GM12872 (cell line): ENCODE data around the gene KCNG2.

Experiments
- TF ChIP-seq, protein P1 (sequence below): IDR thresholded peaks from 3 replicates; pipeline ENCODE4 v1.5.1; 2011; ENCODE audit warnings: low read depth, mild to moderate bottlenecking, low read length, moderate library complexity; ENCODE audit not compliant: insufficient read depth

The KCNG2 gene

DNA sequence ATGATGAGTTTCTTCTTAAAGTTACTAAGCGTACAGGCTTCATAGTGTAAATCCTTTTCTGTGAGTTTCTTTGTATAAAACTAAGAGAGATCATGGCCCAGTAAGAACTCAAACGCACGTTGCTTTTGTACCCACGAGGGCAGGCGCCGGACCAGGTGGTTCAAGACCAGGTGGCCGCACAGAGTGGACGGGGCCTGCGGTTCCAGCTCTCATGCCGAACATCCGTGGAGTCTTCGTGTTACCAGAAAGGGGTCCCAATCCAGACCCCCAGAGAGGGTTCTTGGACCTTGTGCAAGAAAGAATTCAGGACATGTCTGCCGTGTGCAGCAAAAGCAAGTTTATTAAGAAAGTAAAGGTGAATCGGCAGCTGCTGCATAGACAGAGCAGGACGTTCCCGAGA, 53.0 kb downstream of the KCNG2 start:
- TF ChIP-seq, protein P1, sequence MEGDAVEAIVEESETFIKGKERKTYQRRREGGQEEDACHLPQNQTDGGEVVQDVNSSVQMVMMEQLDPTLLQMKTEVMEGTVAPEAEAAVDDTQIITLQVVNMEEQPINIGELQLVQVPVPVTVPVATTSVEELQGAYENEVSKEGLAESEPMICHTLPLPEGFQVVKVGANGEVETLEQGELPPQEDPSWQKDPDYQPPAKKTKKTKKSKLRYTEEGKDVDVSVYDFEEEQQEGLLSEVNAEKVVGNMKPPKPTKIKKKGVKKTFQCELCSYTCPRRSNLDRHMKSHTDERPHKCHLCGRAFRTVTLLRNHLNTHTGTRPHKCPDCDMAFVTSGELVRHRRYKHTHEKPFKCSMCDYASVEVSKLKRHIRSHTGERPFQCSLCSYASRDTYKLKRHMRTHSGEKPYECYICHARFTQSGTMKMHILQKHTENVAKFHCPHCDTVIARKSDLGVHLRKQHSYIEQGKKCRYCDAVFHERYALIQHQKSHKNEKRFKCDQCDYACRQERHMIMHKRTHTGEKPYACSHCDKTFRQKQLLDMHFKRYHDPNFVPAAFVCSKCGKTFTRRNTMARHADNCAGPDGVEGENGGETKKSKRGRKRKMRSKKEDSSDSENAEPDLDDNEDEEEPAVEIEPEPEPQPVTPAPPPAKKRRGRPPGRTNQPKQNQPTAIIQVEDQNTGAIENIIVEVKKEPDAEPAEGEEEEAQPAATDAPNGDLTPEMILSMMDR = no peak

GRCh38 chr18:79851489-79851888, 53.8 kb downstream of the KCNG2 start:
- TF ChIP-seq, protein P1 = no peak

DNA sequence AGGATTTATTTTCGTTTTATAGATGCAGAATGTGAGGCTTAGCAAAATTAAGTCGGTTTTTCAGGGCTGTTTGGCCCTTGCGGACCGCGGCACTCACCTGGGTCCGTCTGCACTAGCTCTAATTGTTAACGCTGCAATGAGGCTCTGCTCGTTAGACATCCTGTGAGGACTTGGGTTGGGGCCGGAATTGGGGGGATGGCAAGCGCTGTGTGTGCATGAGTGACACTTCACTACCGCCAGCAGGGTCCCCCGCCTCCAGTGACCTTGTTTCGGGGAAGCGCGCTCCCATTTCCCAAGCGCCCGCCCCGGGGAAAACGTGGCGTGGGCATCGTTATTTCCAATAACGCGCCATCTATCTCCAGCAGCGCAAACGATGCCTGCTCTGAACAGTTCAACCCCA, 54.2 kb downstream of the KCNG2 start:
- TF ChIP-seq, protein P1 = no peak

DNA sequence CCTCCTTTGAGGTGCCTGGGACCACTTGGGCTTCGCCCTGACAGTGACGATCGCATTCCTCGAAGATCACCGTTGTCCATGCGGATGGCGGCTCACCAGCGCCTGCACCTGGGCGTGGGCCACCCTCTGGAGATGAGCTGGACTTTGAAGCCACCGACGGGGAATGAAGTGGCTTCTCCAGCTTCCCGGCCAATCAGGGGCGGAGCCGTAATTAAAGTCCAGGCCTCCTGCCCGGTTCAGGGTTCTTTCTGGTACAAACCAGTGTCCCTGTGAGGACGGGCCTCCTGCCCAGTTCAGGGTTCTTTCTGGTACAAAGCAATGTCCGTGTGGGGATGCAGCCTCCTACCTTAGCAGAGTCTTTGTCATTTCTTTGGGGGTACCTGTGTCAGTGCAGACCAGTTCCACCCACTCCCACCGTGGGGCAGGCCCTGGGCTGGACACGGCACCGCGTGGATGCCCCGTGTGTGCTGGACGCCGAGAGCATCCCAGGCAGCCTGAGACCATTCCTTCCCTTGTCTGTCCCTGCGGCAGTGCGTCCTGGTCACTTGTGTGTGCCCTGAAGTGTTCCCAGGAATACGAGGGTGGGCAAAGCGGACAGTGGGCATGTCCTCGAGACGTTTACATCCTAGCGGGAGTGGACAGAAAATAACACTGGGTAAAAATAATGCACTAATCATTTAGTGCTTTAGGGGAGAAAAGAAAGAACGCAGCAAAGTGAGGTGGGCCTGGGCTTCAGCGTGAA, 55.0 kb downstream of the KCNG2 start:
- TF ChIP-seq, protein P1 = no peak

DNA sequence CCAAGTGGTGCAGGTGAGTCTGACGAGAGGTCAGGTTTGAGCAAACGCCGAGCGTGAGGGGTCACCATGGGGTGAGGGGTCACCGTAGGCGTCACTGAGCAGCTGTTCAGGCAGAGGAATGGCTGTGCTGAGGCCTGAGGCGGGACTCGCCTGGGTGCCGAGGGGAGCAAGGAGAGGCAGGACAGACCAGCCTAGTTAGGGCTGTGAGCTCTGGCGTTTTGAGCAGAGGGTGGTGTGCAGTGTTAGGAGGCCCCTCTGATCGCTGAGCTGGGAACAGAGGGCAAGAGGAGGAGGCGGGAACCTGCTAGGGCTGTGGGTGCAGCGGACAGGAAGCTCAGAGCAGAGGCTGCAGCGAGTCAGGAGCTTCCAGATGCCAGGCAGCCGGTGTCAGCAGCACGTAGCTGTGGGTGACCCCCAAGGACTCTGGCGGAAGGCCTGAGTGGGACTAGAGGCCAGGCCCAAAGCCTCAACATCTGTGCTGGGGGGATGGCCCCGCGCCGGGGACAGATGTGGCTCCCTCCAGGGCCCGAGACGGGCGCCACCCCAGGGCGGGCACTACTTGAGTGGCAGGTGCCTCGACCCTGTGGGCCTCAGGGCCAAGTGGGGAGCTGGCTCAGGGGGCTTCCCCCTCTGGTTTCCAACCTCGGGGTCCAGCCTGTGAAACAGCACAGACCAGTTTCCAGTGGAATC, 55.7 kb downstream of the KCNG2 start:
- TF ChIP-seq, protein P1 = no peak

DNA sequence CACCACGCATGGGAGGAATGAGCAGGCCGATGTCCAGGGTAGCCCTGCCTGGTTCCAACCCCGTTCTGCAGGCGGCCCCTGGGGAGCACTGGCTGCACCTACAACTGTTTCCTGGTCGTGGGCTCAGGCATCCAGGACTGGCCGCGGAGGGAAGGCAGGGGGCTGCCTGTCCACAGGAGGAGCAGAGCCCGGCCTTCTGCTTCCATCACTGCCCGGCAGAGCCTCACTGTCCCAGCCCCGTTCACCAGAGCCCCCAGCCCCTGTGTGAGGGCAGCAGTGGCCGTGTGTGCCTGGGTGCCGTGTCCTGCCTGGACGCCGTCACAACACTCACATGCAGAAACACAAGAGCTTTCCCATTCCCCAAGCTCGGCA, 56.2 kb downstream of the KCNG2 start:
- TF ChIP-seq, protein P1 = no peak

DNA sequence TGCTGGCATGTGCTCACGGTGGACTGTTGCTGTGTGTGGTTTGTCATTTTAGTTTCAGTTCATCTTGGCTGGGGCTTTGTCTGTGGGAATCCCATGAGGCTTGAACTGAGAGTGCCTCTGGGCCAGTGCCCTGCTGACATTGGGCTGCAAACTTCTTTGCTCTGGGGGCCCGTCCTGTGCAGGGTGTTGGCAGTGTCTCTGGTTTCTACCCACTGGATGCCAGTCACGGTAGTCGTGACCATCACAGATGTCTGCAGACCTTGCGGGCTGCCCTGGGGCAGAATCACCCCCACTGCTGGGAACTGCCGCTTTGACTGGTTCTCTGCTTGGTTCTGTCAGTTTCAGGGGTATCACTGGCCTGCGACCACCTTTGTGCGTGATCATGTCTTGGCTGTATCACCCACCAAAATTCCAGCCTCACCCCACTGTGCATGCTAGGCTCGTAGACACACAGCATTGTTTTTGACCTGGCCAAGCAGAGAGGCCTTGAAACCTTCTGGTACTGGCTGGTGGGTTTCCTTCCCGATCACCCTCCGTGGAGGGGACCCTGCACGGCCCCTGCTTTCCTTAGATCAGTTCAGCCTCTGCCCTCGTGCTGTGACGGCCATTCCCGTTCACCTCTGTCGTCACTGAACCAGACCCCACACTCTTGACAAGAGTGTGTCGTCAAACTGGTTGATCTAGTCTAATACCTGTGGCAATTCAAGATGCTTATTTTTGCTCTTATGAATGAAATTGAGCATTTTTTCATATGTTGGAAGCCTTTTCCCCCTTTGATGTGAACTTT, 57.6 kb downstream of the KCNG2 start:
- TF ChIP-seq, protein P1 = no peak
